GM21723 (cell line): ENCODE data around the gene SFRP4.
"Not testable (repeated sequence)": the region's sequence is repeated elsewhere in the genome, so short reads cannot be mapped to it uniquely, and the experiment has no call there.

Source experiments
- ATAC-seq: cut with Tn5 transposase; IDR thresholded peaks from one replicate; pipeline ENCODE4 v1.9.1; 2021; ENCODE audit warnings: mild to moderate bottlenecking, moderate library complexity; ENCODE audit not compliant: unreplicated experiment

SFRP4 gene

GRCh38 chr7:37916673-37917660, at the start of gene SFRP4:
TSS of gene SFRP4 (minus strand) at chr7:37916817. CDS start at chr7:37916537, 280 bp downstream.
- peak; percentile 43 for ATAC-seq

DNA sequence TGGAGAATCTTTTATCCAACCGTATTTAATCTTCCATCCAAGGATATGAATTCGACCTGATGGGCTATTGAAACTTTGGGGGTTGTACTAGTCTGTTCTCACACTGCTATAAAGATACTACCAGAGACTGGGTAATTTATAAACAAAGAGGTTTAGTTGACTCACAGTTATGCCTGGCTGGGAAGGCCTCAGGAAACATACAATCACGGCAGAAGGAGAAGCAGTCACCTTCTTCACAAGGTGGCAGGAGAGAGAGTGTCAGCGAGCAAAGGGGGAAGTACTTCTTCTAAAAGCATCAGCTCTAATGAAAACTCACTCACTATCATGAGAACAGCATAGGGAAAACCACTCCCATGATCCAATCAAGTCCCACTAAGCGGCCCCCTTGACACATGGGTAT, 47.6 kb upstream of the SFRP4 start:
- ATAC-seq = no peak

DNA sequence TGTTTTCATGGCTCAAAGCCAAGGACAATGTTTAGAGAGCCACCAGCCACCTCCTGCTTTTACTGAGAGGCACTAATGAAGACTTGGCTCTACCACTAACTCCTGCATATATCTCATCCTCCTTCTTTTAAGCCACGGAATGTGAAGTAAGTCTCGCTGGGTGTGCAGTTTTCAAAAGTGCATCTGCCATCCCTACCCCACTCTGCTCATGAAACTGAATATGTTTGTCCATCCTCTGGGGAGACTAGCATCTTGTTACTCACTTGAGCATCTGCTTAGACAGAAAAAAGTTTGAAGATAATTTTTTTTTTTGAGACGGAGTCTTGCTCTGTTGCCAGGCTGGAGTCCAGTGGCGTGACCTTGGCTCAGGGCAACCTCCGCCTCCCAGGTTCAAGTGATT, 44.6 kb upstream of the SFRP4 start:
- ATAC-seq = no peak

DNA sequence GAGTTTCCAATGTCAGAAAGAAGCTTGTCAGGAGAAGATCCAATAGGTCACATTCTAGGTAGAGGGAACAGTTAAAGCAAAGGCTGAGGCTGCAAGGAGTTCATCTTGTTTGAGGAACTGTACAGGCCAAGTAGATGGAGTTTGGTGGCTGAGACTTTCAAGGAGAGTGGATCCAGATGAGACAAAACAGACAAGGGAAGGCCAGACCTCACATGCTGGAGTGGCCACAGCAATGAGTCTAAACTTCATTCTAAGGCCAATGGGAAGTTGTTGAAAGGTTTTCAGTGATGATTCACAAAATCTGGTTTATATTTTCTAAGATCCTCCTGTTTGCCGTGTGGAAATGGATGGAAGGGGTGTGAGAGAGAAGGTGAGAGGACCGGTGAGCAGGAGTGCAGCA, 43.9 kb upstream of the SFRP4 start:
- ATAC-seq = no peak

DNA sequence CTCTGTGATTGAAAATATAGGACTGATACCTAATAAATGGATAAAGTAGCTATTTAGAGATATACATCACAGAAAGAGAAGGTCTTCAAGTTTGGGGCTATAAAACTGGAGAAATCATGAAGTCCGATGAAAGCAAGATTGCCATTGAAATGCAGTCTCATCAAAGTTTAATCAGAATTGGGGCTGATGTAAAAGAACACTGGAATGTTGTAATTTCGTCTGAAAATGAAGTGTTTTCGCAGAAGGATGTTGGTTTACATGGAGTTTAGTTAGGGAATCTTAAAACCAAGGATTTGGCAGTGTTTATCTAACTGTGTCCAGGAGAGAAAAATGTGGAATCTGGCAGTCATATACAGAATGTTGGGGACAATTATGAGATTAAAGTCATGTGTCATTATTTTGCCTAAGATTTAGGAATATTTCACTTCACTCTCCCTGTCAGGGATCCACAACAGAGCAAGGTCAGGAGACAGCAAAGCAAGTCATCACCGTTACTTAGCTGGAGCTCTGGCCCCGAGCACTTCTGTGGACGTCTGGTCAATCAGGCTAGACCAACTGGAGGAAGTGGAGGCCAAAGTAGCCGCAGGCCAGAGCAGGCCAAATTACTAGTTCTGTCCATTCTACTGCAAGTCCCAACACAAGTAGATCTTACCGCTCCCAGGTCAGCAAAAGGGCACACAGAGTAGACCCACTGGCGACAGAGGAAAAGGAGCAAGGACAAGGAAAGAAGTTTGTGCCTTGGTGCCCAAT, 40.8 kb upstream of the SFRP4 start:
- no peak for ATAC-seq

GRCh38 chr7:37956791-37957190, 40.2 kb upstream of the SFRP4 start:
- ATAC-seq = no peak

DNA sequence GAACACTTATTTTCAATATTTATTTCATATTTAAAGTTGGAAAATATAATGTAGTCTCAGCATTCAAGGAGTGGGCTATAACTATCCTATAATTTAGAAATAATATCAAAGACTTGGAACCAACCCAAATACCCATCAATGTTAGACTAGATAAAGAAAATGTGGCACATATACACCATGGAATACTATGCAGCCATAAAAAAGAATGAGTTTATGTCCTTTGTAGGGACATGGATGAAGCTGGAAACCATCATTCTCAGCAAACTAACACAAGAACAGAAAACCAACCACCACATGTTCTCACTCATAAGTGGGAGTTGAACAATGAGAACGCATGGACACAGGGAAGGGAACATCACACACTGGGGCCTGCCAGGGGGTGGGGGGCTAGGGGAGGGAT, 37.6 kb upstream of the SFRP4 start:
- not testable (repeated sequence) for ATAC-seq

DNA sequence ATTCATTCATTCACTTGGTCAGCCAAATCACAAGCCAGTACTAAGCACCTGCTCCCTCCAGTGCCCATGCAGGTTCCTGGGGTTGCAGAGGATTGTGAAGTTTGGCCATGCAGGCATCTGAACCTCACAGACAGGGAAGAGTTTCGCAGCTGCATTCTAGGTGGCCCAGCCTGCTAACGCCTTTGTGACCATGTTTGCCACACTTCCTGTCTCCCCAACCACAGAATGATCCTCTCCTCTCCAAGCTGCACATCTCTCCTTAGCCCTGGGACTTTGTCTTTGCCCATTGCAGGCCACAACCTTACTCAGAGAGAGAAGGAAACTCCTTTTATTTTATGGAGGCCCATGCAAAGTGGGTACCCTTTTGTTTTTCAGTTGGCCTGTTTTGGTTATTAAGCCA, 35.6 kb upstream of the SFRP4 start:
- no peak for ATAC-seq

GRCh38 chr7:37947941-37948210, 31.3 kb upstream of the SFRP4 start:
- ATAC-seq = no peak

DNA sequence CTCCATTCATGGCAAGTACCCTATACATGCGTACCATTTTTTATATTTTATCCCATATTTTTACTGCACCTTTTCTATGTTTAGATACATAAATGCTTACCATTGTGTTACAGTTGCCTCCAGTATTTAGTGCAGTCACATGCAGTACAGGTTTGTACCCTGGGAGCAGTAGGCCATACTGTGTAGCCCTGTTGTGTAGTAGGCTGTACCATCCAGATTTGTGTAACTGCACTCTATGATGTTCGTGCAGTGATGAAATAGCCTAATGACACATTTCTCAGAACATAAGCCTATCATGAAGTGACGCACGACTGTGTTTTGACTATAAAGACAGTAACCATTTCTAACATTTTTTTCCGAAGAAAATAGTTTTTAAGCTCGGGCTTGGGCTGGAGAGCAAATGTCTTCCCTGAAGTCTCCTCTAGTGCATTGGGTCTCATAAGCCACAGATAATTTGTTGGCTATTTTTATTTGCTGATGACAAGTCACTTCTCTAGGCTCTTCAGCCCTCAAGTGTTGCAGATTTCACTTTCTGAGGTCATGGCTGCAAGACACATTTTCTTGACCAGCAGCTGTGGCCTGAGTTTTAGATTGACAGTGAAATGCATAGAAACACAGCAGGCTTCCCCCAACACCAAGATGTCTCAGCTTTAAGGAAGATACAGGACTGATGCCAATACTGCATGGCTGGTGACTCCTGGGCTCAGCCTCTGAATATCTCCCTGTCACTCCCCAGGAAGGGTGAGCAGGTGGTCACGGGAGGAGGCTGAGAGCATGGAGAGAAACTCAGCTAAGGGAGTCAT, 30.7 kb upstream of the SFRP4 start:
- no peak for ATAC-seq

DNA sequence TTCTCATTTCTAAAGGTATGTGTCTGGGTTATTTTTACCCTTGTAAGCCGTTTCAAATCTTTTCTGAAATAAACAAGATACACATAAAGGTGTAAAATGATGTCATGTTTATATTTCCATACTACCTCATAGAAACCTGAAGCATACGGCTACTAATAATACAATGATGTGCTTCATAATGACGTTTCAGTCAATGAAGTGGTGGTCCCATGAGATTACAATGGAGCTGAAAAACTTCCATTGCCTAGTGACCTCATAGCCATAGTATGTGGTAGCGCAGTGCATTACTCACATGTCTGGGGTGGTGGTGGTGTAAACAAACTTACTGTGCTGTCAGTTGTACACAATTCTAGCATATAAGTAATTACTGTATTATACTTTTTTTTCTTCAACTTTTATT, 28.7 kb upstream of the SFRP4 start:
- ATAC-seq = no peak

GRCh38 chr7:37944737-37945054, 28.1 kb upstream of the SFRP4 start:
- ATAC-seq = no peak

DNA sequence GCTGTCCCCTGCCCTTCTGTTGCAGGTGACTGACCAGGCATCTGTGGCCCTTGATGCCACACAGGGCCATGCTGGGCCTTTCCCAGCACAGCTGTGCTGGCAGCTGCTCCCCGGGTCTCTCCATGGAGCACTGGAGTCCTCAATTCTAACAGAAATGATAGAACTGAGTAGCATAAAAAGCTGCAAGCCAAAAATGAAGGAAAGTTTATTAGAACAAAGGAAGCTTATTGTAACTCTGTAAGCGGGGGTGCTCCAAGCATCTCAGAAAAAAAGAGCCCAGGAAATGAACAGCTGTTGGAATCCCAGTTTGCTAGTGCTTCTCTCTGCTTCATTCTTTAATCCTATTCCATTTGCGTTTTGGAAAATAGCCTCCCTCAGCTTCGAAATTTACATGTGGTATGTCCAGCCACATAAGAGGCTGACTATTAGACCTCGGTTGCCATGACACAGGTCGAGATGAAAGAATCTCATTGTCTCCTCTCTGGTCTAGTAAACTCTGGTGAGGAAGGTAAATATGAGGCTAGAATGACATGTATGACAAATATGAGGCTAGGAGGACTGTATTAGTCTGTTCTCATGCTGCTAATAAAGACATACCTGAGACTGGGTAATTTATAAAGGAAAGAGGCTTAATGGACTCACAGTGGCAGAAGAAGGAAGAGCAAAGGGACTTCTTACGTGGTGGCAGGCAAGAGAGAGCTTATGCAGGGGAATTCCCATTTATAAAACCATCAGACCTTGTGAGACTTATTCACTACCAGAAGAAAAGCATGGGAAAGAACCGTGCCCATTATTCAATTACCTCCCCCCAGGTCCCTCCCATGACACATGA, 27.5 kb upstream of the SFRP4 start:
- no peak for ATAC-seq

DNA sequence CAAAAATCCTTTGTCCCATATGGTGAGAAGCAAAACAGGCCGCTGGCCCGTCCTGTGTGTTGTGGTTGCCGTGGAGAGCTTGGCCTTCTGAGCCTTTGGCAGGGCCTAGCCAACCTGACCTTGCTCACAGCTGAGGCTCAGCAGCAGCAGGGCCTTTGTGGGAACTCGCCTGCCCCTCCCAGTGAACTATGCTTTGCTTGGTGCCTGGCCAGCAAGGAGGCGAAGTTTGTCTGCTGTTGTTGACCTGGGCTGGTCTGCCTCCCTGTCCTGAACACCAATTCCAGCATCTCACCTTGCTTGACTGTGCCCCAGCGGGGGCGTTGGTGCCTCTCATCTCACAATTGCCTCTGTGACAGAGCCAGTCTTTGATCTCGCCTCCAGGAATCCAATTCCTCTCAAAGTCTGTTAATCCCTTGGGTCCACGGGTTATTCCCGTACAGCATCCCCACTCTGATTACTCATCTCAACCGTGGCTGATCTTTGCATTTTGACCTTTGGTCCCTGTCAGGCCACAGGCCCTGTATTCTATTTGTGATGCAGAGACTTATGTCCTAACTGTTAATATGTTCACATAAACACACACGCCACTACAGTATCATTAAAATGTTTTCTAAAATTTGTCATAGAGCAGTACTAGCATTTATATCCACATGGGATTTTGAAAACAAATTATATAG, 26.5 kb upstream of the SFRP4 start:
- ATAC-seq = no peak

GRCh38 chr7:37933018-37933566, 16.5 kb upstream of the SFRP4 start:
- ATAC-seq = no peak

DNA sequence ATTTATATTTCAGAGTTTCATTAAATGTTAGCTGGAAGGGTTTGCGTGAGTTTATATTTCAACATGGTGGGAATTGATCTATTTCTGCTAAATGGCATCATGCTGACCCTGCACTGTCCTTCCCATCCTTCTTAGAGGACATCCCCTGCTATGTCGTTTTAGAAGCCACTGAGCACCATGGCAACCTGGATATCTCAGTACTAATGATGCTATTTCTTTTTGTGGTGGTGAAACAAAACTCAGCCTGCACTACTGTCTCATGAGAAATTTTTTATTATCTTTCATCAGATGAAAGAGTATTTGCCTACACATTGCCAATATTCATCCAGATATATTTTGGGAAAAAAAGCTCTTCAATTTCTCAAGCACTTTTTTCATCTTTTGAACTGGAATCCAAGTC, 15.9 kb upstream of the SFRP4 start:
- ATAC-seq = no peak

- ATAC-seq = no peak
Observed at GRCh38 chr7:37930226-37930948, 13.8 kb upstream of the SFRP4 start.

DNA sequence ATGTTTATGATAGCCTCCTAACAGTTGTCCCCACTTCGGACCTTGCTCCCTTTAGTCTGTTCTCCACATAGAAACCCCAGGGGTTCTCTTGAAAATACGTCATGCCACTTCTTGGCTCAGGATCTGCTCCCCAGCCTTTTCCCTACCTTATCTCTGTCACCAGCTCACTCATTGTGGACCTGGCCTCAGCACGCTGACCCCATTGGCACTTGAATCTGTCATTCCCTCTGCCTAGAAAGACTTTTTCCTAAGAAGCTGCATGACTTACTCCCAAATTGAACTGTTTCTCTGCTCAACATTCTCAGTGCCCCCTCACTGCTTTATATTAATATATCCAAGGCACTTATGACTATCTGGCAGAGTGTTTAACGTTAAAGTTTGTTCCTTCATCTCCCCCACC, 12.3 kb upstream of the SFRP4 start:
- no peak for ATAC-seq

- no peak for ATAC-seq
Observed at GRCh38 chr7:37927773-37928444, 11.3 kb upstream of the SFRP4 start.
